HepG2 (cell line): ENCODE results near the gene ATP6V0E1. TPM values are rescaled to one million over a fixed set of nuclear protein-coding genes. Genes with fewer than 3 reads are reported as not detected.

ENCODE experiments used
- AHR ChIP-seq: IDR thresholded peaks from 2 replicates; pipeline ENCODE4 v1.6.1; 2018; ENCODE audit warnings: missing genetic modification reagents, missing compliant biosample characterization
- BRCA1 ChIP-seq: sonication (generic); formaldehyde crosslinking; IDR thresholded peaks from 2 replicates; pipeline ENCODE4 v1.4.0; 2020; ENCODE audit warnings: missing genetic modification reagents
- DRAP1 ChIP-seq: IDR thresholded peaks from 2 replicates; pipeline ENCODE4 v1.6.1; 2016; ENCODE audit warnings: missing genetic modification reagents, missing compliant biosample characterization
- POLR2AphosphoS2 ChIP-seq: IDR thresholded peaks from 2 replicates; pipeline ENCODE4 v1.6.1; 2011; ENCODE audit warnings: low read depth, low read length, improper control_type of control experiment
- SIN3A ChIP-seq: IDR thresholded peaks from 2 replicates; pipeline ENCODE4 v1.6.1; 2011; ENCODE audit warnings: low read depth, mild to moderate bottlenecking, control low read depth, low read length, borderline replicate concordance
- SOX13 ChIP-seq, 3 experiments: fragments of 450-650 bp in 1 of 3; sonication (generic) in 1 of 3; formaldehyde crosslinking in 1 of 3; IDR thresholded peaks in 2 of 3; conservative IDR thresholded peaks in 1 of 3; 2 replicates each; pipeline versions ENCODE4 v1.5.0 to v1.6.1; 2016 to 2020; ENCODE audit warnings: antibody characterized with exemption in 1 of 3, mild to moderate bottlenecking in 1 of 3, missing compliant biosample characterization in 1 of 3, missing genetic modification reagents in 1 of 3, moderate library complexity in 1 of 3
- ZNF234 ChIP-seq: sonication (generic); formaldehyde crosslinking; conservative IDR thresholded peaks from 2 replicates; pipeline ENCODE4 v1.5.1; 2020; ENCODE audit warnings: mild to moderate bottlenecking, missing genetic modification reagents
- ZNF292 ChIP-seq: sonication (generic); formaldehyde crosslinking; IDR thresholded peaks from 2 replicates; pipeline ENCODE4 v1.8.1; 2022; ENCODE audit warnings: mild to moderate bottlenecking, low read depth, missing genetic modification reagents, borderline replicate concordance
- ZNF296 ChIP-seq: sonication (generic); formaldehyde crosslinking; conservative IDR thresholded peaks from 2 replicates; pipeline ENCODE4 v1.5.0; 2020; ENCODE audit warnings: mild to moderate bottlenecking, missing genetic modification reagents
- ZNF629 ChIP-seq: sonication (generic); formaldehyde crosslinking; conservative IDR thresholded peaks from 2 replicates; pipeline ENCODE4 v1.5.0; 2020; ENCODE audit warnings: missing genetic modification reagents
- ZNF639 ChIP-seq: conservative IDR thresholded peaks from 2 replicates; pipeline ENCODE4 v1.6.1; 2018; ENCODE audit warnings: missing genetic modification reagents
- ZNF660 ChIP-seq: sonication (generic); formaldehyde crosslinking; IDR thresholded peaks from 2 replicates; pipeline ENCODE4 v1.5.1; 2020; ENCODE audit warnings: mild to moderate bottlenecking, low read depth, missing genetic modification reagents, borderline replicate concordance
- ZNF7 ChIP-seq: IDR thresholded peaks from 2 replicates; pipeline ENCODE4 v1.6.1; 2016; ENCODE audit warnings: missing biosample characterization, missing genetic modification reagents
- ZNF740 ChIP-seq: sonication (generic); formaldehyde crosslinking; IDR thresholded peaks from 2 replicates; pipeline ENCODE4 v1.4.0; 2020; ENCODE audit warnings: missing genetic modification reagents
- polyA plus RNA-seq, 8 experiments: library from polyadenylated mRNA; depleted of rRNA in 3 of 8; stranded (reverse) in 7 of 8; unstranded in 1 of 8; fragments of >200 nt; fragmentation: Illumina TruSeq in 4 of 8; extraction: Trizol in 4 of 8; gene quantifications; 2 replicates each; pipeline versions ENCODE4 v1.2.1 to v1.2.3, GENCODE V29; 2011 to 2016; ENCODE audit warnings: low read depth in 4 of 8, missing spikeins in 1 of 8, mixed read lengths in 1 of 8; ENCODE audit not compliant: insufficient read depth in 1 of 8
- total RNA-seq, 5 experiments: library from RNA; depleted of rRNA; stranded (reverse); fragments of >200 nt; fragmentation: Illumina TruSeq; extraction: Trizol; gene quantifications; 2 replicates each; pipeline ENCODE4 v1.2.3, GENCODE V29; 2016; ENCODE audit warnings: low read depth in 1 of 5
- TF ChIP-seq, protein P1 (sequence below): sonication (generic); formaldehyde crosslinking; IDR thresholded peaks from 2 replicates; pipeline ENCODE4 v1.5.0; 2020; ENCODE audit warnings: mild to moderate bottlenecking, missing genetic modification reagents, borderline replicate concordance

Gene ATP6V0E1
- total and polyA plus RNA-seq, 2 of the 13 experiments (the other 11 are each of a cell fraction or from before 2014, with no cell fraction given) = 143 to 215 TPM

GRCh38 chr5:173055983-173056782 lies 72.6 kb downstream of the ATP6V0E1 start, which contains the start of gene CREBRF (continued):
- TF ChIP-seq ZNF234 (CRISPR knock-in tag) = no peak
- peak; percentile 95 for TF ChIP-seq SIN3A
- no peak; the same call in 1 of the 2 replicates for TF ChIP-seq AHR (CRISPR knock-in tag)
- TF ChIP-seq, protein P1, sequence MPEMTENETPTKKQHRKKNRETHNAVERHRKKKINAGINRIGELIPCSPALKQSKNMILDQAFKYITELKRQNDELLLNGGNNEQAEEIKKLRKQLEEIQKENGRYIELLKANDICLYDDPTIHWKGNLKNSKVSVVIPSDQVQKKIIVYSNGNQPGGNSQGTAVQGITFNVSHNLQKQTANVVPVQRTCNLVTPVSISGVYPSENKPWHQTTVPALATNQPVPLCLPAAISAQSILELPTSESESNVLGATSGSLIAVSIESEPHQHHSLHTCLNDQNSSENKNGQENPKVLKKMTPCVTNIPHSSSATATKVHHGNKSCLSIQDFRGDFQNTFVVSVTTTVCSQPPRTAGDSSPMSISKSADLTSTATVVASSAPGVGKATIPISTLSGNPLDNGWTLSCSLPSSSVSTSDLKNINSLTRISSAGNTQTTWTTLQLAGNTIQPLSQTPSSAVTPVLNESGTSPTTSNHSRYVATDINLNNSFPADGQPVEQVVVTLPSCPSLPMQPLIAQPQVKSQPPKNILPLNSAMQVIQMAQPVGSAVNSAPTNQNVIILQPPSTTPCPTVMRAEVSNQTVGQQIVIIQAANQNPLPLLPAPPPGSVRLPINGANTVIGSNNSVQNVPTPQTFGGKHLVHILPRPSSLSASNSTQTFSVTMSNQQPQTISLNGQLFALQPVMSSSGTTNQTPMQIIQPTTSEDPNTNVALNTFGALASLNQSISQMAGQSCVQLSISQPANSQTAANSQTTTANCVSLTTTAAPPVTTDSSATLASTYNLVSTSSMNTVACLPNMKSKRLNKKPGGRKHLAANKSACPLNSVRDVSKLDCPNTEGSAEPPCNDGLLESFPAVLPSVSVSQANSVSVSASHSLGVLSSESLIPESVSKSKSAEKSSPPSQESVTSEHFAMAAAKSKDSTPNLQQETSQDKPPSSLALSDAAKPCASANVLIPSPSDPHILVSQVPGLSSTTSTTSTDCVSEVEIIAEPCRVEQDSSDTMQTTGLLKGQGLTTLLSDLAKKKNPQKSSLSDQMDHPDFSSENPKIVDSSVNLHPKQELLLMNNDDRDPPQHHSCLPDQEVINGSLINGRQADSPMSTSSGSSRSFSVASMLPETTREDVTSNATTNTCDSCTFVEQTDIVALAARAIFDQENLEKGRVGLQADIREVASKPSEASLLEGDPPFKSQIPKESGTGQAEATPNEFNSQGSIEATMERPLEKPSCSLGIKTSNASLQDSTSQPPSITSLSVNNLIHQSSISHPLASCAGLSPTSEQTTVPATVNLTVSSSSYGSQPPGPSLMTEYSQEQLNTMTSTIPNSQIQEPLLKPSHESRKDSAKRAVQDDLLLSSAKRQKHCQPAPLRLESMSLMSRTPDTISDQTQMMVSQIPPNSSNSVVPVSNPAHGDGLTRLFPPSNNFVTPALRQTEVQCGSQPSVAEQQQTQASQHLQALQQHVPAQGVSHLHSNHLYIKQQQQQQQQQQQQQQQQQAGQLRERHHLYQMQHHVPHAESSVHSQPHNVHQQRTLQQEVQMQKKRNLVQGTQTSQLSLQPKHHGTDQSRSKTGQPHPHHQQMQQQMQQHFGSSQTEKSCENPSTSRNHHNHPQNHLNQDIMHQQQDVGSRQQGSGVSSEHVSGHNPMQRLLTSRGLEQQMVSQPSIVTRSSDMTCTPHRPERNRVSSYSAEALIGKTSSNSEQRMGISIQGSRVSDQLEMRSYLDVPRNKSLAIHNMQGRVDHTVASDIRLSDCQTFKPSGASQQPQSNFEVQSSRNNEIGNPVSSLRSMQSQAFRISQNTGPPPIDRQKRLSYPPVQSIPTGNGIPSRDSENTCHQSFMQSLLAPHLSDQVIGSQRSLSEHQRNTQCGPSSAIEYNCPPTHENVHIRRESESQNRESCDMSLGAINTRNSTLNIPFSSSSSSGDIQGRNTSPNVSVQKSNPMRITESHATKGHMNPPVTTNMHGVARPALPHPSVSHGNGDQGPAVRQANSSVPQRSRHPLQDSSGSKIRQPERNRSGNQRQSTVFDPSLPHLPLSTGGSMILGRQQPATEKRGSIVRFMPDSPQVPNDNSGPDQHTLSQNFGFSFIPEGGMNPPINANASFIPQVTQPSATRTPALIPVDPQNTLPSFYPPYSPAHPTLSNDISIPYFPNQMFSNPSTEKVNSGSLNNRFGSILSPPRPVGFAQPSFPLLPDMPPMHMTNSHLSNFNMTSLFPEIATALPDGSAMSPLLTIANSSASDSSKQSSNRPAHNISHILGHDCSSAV = no peak
- TF ChIP-seq ZNF629 (CRISPR knock-in tag) = no peak
- TF ChIP-seq ZNF660 (CRISPR knock-in tag) = no peak
- no peak for TF ChIP-seq POLR2AphosphoS2
- no peak for TF ChIP-seq SOX13 (IDR thresholded peaks at IDR 0.05)
- TF ChIP-seq SOX13 (CRISPR knock-in tag; conservative IDR thresholded peaks at IDR 0.05 in 1 of 2, IDR thresholded peaks at IDR 0.05 in 1 of 2) = peak in 1 of 2 experiments; percentile 42; a peak in 1 of 4 replicates
- TF ChIP-seq ZNF639 (CRISPR knock-in tag) = no peak
- TF ChIP-seq ZNF740 = no peak
- no peak for TF ChIP-seq ZNF296 (CRISPR knock-in tag)
- no peak for TF ChIP-seq ZNF292 (CRISPR knock-in tag)
- no peak for TF ChIP-seq ZNF7 (CRISPR knock-in tag)
- TF ChIP-seq DRAP1 = peak; percentile 35; the same call in 1 of the 2 replicates
- TF ChIP-seq BRCA1 (CRISPR knock-in tag) = no peak
